Fibroblast of mammary gland (primary cell): Measurements from ENCODE around the gene SIT1.

ENCODE experiments used
- DNase-seq: peaks from one replicate; pipeline ENCODE4 v3.0.0-alpha.2; 2010; ENCODE audit warnings: low read depth
- H3K4me3 ChIP-seq: 2 replicates; pipeline ENCODE4 v1.5.1; 2011; ENCODE audit warnings: low read depth, mild to moderate bottlenecking, low read length, moderate library complexity; ENCODE audit not compliant: control insufficient read depth
- TF ChIP-seq, protein P1 (sequence below): conservative IDR thresholded peaks from 2 replicates; pipeline ENCODE4 v1.5.1; 2011; ENCODE audit warnings: low read depth, low read length, inconsistent platforms; ENCODE audit not compliant: control insufficient read depth, insufficient read depth

SIT1 gene

DNA sequence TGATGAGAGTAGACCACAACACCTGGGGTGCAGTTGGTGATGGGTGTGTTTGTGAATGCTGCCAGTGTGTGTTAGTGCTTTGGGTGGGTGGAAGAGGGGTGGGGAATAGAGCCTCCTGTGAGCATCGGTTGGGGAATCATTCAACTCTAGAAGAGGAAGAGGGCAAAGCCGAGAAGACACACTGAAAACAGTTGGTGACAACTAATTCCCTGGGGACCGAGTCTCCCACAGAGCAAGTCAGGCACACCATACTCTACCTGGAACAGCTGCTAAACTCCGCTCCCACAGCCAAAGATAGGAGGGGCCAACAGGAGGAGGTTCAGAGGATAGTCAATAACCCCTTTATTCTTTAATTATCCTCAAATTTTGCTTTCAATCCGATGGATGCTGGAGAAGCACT is 15.8 kb upstream of the SIT1 start:
- H3K4me3 ChIP-seq = no peak overlapping the region
- no peak for DNase-seq
- TF ChIP-seq, protein P1, sequence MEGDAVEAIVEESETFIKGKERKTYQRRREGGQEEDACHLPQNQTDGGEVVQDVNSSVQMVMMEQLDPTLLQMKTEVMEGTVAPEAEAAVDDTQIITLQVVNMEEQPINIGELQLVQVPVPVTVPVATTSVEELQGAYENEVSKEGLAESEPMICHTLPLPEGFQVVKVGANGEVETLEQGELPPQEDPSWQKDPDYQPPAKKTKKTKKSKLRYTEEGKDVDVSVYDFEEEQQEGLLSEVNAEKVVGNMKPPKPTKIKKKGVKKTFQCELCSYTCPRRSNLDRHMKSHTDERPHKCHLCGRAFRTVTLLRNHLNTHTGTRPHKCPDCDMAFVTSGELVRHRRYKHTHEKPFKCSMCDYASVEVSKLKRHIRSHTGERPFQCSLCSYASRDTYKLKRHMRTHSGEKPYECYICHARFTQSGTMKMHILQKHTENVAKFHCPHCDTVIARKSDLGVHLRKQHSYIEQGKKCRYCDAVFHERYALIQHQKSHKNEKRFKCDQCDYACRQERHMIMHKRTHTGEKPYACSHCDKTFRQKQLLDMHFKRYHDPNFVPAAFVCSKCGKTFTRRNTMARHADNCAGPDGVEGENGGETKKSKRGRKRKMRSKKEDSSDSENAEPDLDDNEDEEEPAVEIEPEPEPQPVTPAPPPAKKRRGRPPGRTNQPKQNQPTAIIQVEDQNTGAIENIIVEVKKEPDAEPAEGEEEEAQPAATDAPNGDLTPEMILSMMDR = no peak

DNA sequence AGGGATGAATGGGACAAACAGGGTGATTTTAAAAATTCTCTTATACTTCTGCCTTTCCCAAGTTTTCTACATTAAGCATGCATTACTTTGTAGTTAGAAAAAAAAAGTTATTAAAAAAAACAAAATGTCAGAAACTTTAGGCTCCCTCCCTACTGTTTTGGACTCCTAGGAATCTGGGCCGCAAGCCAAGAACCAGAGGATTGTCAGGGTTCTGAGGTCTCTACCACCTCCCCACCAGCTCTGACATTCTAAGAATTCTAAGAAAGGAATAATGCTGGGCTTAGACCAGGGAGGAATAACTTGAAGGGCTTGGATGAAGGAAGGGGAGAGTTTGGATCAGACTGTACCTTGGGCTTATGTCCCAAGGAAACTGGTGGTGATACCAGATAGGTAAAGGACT is 15.3 kb upstream of the SIT1 start:
- TF ChIP-seq, protein P1 = no peak
- no peak overlapping the region for H3K4me3 ChIP-seq
- DNase-seq = no peak

GRCh38 chr9:35665471-35665818 is 14.7 kb upstream of the SIT1 start:
- peak overlapping the region; percentile 67 for H3K4me3 ChIP-seq
- TF ChIP-seq, protein P1 = no peak
- DNase-seq = no peak

DNA sequence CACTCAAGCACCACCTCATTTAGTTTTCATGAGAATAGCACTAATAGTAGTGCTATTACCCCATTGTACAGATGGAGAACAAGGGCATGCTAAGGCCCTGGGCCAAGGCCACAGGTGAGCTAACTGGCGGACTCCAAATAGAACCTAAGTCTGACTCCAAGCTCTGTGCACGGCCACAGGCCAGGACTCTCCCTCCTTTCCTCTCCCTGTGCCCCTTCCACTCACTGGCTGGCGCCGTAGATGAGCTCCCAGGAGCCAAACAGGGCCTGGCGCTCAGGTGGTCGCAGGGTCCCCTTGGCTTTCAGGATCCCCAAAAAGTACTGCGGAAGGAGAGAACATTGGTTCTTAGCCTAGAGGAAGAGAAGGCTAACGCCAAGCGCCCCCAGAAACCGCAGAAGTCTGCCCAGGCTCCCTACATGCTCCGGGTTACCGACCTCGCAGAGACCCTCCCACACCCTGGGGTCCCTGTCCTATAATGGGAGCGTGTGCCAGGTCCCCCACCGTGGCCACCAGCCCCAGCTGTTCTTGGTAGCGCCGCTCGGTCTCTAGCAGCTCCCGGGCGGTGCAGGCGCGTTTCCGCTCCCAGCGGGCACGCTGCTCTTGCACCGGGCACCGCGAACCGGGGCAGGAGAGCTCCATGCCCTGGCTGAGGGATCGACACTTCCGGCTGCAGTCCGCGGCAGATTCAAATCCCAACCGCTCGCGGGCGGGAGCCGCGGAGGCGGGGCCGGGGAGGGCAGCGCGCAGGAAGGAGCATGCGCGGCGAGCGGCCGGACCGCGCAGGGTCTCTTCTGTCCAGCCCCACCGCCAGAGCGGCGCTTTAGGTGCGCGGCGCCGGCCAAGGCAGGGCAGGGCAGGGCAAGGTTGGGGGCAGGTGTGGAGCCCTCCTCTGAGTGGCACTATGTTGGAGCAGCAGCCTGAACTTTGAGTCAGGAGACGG is 14.1 kb upstream of the SIT1 start, which contains the start of gene ARHGEF39:
TSS of gene ARHGEF39 (minus strand) at position 665 of the 940 bp plus-strand sequence. CDS start at position 639, 26 bp downstream.
- peak within 1 kb of the TSS; percentile 67 for H3K4me3 ChIP-seq
- DNase-seq = peak; percentile 61
- TF ChIP-seq, protein P1 = no peak

GRCh38 chr9:35662437-35662836 is 11.7 kb upstream of the SIT1 start:
- TF ChIP-seq, protein P1 = no peak
- no peak overlapping the region for H3K4me3 ChIP-seq
- no peak for DNase-seq

DNA sequence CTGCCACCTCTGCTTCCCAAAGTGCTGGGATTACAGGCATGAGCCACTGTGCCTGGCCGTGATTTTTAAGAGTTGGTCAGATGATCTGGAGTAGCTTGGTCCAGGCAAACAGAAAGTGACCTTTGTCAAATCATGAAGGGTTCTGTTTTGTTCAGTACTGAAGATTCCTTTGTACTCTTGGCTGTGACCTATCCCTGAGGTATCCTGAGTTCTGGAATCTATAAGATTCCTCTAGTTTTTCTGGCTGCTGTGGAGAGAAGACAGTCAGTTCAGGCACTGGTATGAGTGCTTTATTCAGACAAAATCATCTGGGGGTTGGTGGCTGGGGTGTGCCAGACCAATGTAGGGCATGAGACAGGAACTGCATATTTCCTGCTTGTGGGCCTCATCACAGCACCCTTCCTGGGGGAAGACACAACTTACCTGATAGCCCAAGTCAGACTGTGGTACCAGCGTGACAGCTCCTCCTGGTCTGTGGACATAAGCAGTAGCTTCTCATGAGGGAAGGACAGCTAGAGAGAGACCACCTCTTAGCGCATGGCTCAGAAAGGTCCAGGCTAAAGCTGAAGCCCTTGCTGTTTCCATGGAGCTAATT is 11.1 kb upstream of the SIT1 start:
- DNase-seq = no peak
- TF ChIP-seq, protein P1 = no peak
- no peak overlapping the region for H3K4me3 ChIP-seq
